HG02870 (cell line): ENCODE results near the gene CCDC6.
"Not testable (repeated sequence)": the region's sequence is repeated elsewhere in the genome, so short reads cannot be mapped to it uniquely, and the experiment has no call there.

Experiments
- ATAC-seq: cut with Tn5 transposase; IDR thresholded peaks from one replicate; pipeline ENCODE4 v1.9.1; 2021; ENCODE audit warnings: mild to moderate bottlenecking, moderate library complexity; ENCODE audit not compliant: unreplicated experiment

CCDC6 gene

DNA sequence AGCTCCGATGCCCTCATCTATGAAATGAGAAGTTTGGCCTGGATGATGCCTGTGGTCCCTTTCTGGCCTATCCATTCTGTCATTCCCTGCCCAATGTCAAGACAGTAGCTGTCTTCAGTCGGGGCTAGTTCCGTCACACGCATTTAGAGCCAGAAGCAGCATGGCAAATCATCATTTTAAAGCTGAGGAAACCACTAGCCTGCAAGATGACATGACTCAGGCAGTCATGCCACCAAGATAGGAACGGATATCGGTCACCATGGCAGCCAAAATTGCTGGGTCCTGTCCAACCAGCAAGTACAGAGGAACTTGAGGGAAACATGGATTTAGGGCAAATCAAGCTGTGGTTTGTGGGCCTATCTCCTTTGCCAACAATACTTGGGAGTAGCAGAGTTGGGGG lies 88.6 kb downstream of the CCDC6 start:
- ATAC-seq: no peak

- peak; percentile 71 for ATAC-seq
Measured at GRCh38 chr10:59814878-59815277, 91.5 kb downstream of the CCDC6 start.

DNA sequence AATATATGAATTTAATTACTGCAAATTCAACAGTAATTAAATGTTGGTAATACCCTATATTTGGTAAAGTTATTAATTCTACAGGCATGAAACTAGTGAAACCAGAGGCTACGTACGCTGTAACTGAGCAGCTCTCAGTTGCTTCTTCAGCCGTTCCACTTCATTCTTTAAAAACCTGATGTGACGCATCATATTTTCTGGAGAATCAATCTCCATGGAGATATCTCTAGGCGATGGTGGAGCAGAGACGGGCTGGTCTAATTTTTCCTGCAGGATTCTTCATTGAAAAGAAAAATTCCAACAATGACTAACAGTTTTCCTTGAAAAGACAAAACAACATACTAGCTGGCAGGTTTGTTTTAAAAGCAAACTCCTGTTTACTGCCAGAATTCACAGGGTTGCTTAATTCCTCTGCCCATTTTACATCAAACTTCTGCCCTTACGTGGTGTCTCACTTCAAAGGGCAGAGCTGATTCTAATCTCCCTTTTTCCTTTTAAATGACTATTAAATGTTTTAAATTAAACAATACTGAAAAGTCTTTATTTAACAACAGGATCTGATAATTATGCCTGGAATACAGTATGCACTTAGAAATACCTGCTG lies 93.7 kb downstream of the CCDC6 start:
- ATAC-seq: no peak

- ATAC-seq: no peak
Measured at GRCh38 chr10:59809644-59809974, 96.7 kb downstream of the CCDC6 start.

DNA sequence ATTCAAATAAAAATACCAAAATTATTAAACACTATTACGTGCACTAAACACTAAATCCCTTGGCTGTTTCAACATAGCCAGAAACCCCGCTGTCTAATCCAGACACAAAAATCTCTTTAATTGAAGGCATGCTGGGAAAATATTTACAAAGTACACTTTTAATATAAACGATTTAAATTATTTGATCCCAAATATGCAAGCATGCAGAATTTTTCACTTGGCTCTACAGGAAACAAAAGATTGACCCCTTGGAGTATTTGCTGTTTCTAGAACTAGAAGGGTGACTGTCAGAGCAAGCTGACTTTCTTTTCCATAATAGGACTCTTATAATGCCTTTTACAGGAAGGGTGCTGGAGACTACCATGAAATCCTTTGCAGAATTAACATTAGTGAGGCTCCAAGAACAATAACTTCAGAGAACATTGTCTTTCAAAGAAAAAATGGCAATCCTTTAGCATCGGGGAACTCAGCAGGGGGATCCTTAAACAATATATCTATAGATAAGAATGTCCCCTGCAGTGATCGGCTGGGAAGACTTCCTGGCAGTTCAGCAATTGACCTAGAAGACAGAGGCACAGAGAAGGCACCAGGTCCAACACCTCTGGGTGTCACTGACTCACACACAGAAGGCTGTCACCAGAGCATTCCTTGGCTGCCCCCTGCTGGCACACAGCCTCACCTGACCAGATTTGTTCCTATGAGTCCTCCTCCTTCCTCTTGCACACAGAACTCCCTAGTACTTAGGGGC lies 97.3 kb downstream of the CCDC6 start:
- peak; percentile 92 for ATAC-seq

GRCh38 chr10:59807629-59808620 lies 98.4 kb downstream of the CCDC6 start:
- ATAC-seq: no peak

DNA sequence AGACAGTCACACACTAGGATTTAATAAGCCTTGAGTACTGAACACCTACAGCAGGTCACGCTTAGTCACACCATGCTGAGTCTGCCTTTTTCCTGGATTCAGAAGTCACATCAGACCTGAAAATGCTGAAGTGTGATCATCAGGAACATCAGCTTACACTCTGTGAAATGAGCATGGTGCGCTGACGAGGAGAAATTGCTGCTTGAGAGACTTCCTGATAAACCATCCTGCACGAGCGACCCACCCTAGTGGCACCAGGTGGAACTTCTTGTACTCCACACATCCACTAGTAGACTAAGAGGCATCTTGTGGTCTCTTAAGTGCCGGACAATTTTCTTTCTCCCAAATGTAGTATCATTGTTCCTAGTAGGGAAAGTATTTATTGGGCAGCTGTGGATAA lies 101.3 kb downstream of the CCDC6 start:
- ATAC-seq: peak; percentile 56

DNA sequence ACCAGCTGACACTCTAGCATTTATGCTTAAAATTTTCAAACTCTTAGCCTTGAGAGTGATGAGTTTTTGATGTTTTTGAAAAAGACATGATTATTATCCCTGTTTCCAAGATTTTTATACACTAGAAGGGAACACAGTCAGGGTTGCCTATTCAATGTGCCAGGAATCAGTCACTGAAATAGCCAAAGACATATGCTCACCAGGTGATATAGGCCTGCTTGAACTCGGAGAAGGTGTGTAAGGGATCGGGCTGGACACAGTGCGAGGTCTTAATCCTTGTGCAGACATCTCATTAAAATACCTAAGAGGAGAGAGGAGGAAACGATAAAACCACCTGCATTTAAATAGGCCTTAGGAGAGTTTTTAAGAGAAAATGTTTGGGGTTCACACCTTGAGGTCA lies 102.1 kb downstream of the CCDC6 start:
- no peak for ATAC-seq

DNA sequence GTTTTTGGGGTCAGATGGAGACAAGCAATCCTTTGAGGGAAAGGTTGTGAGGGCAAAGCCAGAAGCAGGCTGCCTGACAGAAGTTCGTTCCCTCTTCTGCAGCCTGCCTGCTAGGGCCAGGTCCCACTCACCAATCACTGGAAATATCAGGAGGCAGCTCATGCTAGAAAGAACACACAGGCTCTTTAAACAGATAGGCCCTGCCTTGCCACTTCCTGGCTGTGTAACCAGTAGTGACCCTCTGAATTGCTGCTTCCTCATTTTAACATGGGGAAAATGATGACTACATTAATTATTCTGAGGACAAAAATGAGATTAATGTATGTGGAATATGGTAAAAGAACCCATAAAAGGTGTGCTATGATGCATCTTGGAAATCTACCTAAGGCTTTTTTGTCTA lies 102.6 kb downstream of the CCDC6 start:
- ATAC-seq: no peak

DNA sequence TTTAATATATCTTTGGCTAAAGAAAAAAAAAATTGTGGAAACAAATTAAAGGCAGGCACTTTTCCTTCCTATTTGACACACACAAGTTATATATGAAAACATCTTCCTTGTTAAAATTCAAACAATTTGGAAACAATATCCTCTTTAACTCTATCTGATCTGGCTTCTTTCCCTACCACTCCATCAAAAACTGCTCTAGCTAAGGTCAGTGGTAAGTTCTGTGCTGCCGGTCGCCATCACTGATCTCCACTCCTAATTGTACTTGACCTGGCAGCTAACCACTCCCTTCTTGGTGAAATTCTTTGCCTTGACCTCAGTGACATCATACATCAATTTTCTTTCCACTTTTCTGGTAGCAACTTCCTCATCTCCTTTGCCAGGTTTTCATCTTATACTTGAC lies 105.2 kb downstream of the CCDC6 start:
- no peak for ATAC-seq

- no peak for ATAC-seq
Measured at GRCh38 chr10:59799421-59799820, 106.9 kb downstream of the CCDC6 start.

- no peak for ATAC-seq
Measured at GRCh38 chr10:59793919-59794318, 112.4 kb downstream of the CCDC6 start.

GRCh38 chr10:59792812-59793211 lies 113.5 kb downstream of the CCDC6 start:
- no peak for ATAC-seq

- no peak for ATAC-seq
Measured at GRCh38 chr10:59791601-59792000, 114.8 kb downstream of the CCDC6 start.

GRCh38 chr10:59790080-59790479 lies 116.3 kb downstream of the CCDC6 start:
- ATAC-seq: not testable (repeated sequence)

- not testable (repeated sequence) for ATAC-seq
Measured at GRCh38 chr10:59788914-59789313, 117.4 kb downstream of the CCDC6 start.

GRCh38 chr10:59787032-59787431 lies 119.3 kb downstream of the CCDC6 start:
- not testable (repeated sequence) for ATAC-seq

DNA sequence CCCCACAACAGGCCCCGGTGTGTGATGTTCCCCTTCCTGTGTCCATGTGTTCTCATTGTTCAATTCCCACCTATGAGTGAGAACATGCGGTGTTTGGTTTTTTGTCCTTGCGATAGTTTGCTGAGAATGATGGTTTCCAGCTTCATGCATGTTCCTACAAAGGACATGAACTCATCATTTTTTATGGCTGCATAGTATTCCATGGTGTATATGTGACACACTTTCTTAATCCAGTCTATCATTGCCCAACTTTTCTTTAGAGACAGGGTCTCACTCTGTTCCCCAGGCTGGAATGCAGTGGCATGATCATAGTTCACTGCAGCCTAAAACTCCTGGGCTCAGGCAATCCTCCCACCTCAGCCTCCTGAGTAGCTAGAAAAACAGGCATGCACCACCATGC lies 120.9 kb downstream of the CCDC6 start:
- not testable (repeated sequence) for ATAC-seq

DNA sequence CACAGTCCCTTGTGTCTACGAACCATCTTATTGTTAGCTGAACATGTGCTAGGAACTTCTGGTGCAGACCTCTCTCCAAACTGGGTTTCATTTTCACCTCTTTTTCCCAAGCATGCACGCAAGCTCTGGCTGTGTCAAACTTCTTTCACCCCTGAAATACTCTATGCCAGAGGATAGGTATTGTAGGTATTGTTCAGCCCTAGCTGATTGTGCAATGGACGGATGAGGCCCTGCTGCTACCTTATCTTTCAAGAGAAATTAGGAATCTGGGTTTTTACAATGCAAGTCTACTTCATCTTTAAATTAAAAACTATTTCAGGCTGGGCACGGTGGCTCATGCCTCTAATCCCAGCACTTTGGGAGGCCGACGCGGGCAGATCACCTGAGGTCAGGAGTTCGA lies 124.8 kb downstream of the CCDC6 start:
- no peak for ATAC-seq

GRCh38 chr10:59779756-59780533 lies 126.4 kb downstream of the CCDC6 start:
- no peak for ATAC-seq

DNA sequence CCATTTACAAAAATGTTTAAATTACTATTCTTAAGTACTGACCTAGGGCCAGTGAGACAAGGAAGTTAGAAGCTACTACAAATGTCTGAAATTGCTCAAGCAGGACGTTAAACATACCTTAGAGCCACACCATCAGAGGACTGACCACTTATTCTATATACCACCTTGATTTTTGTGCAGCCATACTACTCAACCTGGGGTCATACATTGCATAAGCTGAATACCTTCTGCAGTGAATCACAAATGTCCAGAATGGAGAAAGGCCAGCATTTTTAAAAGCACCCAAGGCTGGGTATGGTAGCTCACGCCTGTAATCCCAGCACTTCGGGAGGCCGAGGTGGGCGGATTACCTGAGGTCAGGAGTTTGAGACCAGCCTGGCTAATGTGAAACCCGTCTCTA lies 131.9 kb downstream of the CCDC6 start:
- ATAC-seq: no peak
